OCI-LY1 (cell line): Measurements from ENCODE around the gene RABGAP1L.

Source experiments
- H2AFZ ChIP-seq: fragments of 200-600 bp; sonication (generic), shearing (Covaris generic); 2 replicates; pipeline ENCODE4 v1.6.0; 2014; ENCODE audit warnings: antibody characterized with exemption, mild to moderate bottlenecking, low read length
- H3F3A ChIP-seq: fragments of 200-600 bp; sonication (generic), shearing (Covaris generic); 2 replicates; pipeline ENCODE4 v1.6.0; 2014; ENCODE audit warnings: mild to moderate bottlenecking, antibody characterized with exemption, low read length, moderate library complexity; ENCODE audit not compliant: insufficient read depth
- H3K27ac ChIP-seq: fragments of 200-600 bp; sonication (generic); 2 replicates; pipeline ENCODE4 v1.5.1; 2014; ENCODE audit warnings: low read length, mixed run types, mild to moderate bottlenecking, low read depth; ENCODE audit not compliant: poor library complexity, severe bottlenecking
- H3K27me3 ChIP-seq: fragments of 200-600 bp; sonication (generic); 2 replicates; pipeline ENCODE4 v1.6.0; 2014; ENCODE audit warnings: antibody characterized with exemption, mild to moderate bottlenecking, low read length, moderate library complexity; ENCODE audit not compliant: insufficient read depth
- H3K36me3 ChIP-seq: fragments of 200-600 bp; sonication (generic); 2 replicates; pipeline ENCODE4 v1.6.1; 2014; ENCODE audit warnings: mild to moderate bottlenecking, antibody characterized with exemption, low read length, moderate library complexity, mixed read lengths; ENCODE audit not compliant: insufficient read depth
- H3K4me1 ChIP-seq: fragments of 200-600 bp; sonication (generic); 2 replicates; pipeline ENCODE4 v1.5.1; 2014; ENCODE audit warnings: mild to moderate bottlenecking, low read length, moderate library complexity; ENCODE audit not compliant: insufficient read depth, severe bottlenecking
- H3K4me2 ChIP-seq: fragments of 200-600 bp; sonication (generic), shearing (Covaris generic); 2 replicates; pipeline ENCODE4 v1.6.1; 2014; ENCODE audit warnings: low read length
- H3K4me3 ChIP-seq: fragments of 200-600 bp; sonication (generic); 2 replicates; pipeline ENCODE4 v1.5.1; 2014; ENCODE audit warnings: low read length, low read depth, mild to moderate bottlenecking, mixed read lengths; ENCODE audit not compliant: poor library complexity, severe bottlenecking
- H3K79me2 ChIP-seq: fragments of 200-600 bp; shearing (Covaris generic); 2 replicates; pipeline ENCODE4 v1.6.1; 2016; ENCODE audit warnings: mixed run types, low read length, mixed read lengths; ENCODE audit not compliant: insufficient read depth
- H3K9ac ChIP-seq: fragments of 200-600 bp; sonication (generic), shearing (Covaris generic); 2 replicates; pipeline ENCODE4 v1.6.1; 2014; ENCODE audit warnings: mild to moderate bottlenecking, low read length, mixed read lengths
- H3K9me2 ChIP-seq: fragments of 200-600 bp; sonication (generic), shearing (Covaris generic); 2 replicates; pipeline ENCODE4 v1.6.1; 2014; ENCODE audit warnings: low read depth, mild to moderate bottlenecking, low read length, mixed read lengths
- H3K9me3 ChIP-seq: fragments of 200-600 bp; shearing (Covaris generic); 2 replicates; pipeline ENCODE4 v1.6.1; 2014; ENCODE audit warnings: low read length, mixed read lengths
- H4K20me1 ChIP-seq: fragments of 200-600 bp; sonication (generic), shearing (Covaris generic); 2 replicates; pipeline ENCODE4 v1.6.0; 2016; ENCODE audit warnings: mild to moderate bottlenecking, low read length; ENCODE audit not compliant: insufficient read depth
- CTCF ChIP-seq: fragments of 200-600 bp; sonication (generic), shearing (Covaris generic); IDR thresholded peaks from 2 replicates; pipeline ENCODE4 v1.5.1; 2017; ENCODE audit warnings: mild to moderate bottlenecking, antibody characterized with exemption, low read length, moderate library complexity, mixed read lengths
- EZH2 ChIP-seq: fragments of 200-600 bp; sonication (generic), shearing (Covaris generic); IDR thresholded peaks from 2 replicates; pipeline ENCODE4 v1.8.0; 2017; ENCODE audit warnings: borderline replicate concordance, mixed run types, mild to moderate bottlenecking, antibody characterized with exemption, low read length, moderate library complexity, mixed read lengths

Gene RABGAP1L

GRCh38 chr1:174877208-174877673, 717.9 kb downstream of the RABGAP1L start:
- Histone ChIP-seq H2AFZ (no peak overlapping the region), H3K4me1 (peaks cover 62% of the 10 kb centered on the region), H3K4me2 (peak overlapping the region; percentile 81), H3K4me3 (peak overlapping the region; percentile 67), H3K36me3 (peaks cover 36% of the 10 kb centered on the region), H3K27ac (peak overlapping the region; percentile 97), H3K9me3 (no peaks in the 10 kb centered on the region), H3K79me2 (peaks cover 32% of the 10 kb centered on the region), H3K27me3 (no peaks in the 10 kb centered on the region), H3F3A (peaks cover 5% of the 10 kb centered on the region), H3K9me2 (no peaks in the 10 kb centered on the region), H3K9ac (peak overlapping the region; percentile 65), H4K20me1 (no peaks in the 10 kb centered on the region)
- TF ChIP-seq EZH2: no peak
- no peak for TF ChIP-seq CTCF

- Histone ChIP-seq H3K9ac (no peak overlapping the region), H3K27me3 (no peaks in the 10 kb centered on the region), H2AFZ (no peak overlapping the region), H3K4me2 (no peak overlapping the region), H3K27ac (no peak overlapping the region), H3K79me2 (peaks cover 42% of the 10 kb centered on the region), H4K20me1 (no peaks in the 10 kb centered on the region), H3K4me1 (peaks cover 32% of the 10 kb centered on the region), H3F3A (no peaks in the 10 kb centered on the region), H3K4me3 (no peak overlapping the region), H3K9me2 (no peaks in the 10 kb centered on the region), H3K9me3 (no peaks in the 10 kb centered on the region), H3K36me3 (peaks cover 60% of the 10 kb centered on the region)
- TF ChIP-seq CTCF (no peak), EZH2 (no peak)
Measured at GRCh38 chr1:174880171-174880570, 720.9 kb downstream of the RABGAP1L start.

- Histone ChIP-seq H3K27me3 (no peaks in the 10 kb centered on the region), H2AFZ (no peak overlapping the region), H3K79me2 (peaks cover 14% of the 10 kb centered on the region), H4K20me1 (no peaks in the 10 kb centered on the region), H3K4me1 (no peaks in the 10 kb centered on the region), H3K4me2 (no peak overlapping the region), H3K36me3 (peaks cover 79% of the 10 kb centered on the region), H3K27ac (peak overlapping the region; percentile 1), H3K4me3 (no peak overlapping the region), H3K9me3 (no peaks in the 10 kb centered on the region), H3F3A (no peaks in the 10 kb centered on the region), H3K9ac (no peak overlapping the region), H3K9me2 (no peaks in the 10 kb centered on the region)
- TF ChIP-seq EZH2: no peak
- TF ChIP-seq CTCF: no peak; the same call in 1 of the 2 replicates
Measured at GRCh38 chr1:174883409-174883808, 724.1 kb downstream of the RABGAP1L start.
